Liver (tissue), 9 donors: Measurements from ENCODE around the gene MYO18B. TPM values are rescaled to one million over a fixed set of nuclear protein-coding genes. Genes with fewer than 3 reads are reported as not detected.

Experiments used
- DNase-seq: peaks from one replicate; pipeline ENCODE4 v3.0.0-alpha.2; 2017; ENCODE audit warnings: low spot score
- H3K27ac ChIP-seq, 2 donors: one replicate each; pipeline ENCODE4 v1.7.0; 2013; ENCODE audit warnings: inconsistent platforms in 2 of 2, low read length in 2 of 2, control low read depth in 1 of 2, low read depth in 1 of 2, mild to moderate bottlenecking in 1 of 2
- H3K27me3 ChIP-seq, 4 donors: one replicate each; pipeline versions ENCODE4 v1.6.1 to v1.7.0; 2013; ENCODE audit warnings: low read length in 3 of 4, inconsistent platforms in 1 of 4, mild to moderate bottlenecking in 1 of 4, moderate library complexity in 1 of 4; ENCODE audit not compliant: control insufficient read depth in 4 of 4, insufficient read depth in 4 of 4
- H3K36me3 ChIP-seq, 4 donors: one replicate each; pipeline versions ENCODE4 v1.6.1 to v1.7.0; 2013; ENCODE audit warnings: low read length in 3 of 4, mild to moderate bottlenecking in 3 of 4, low read depth in 1 of 4, moderate library complexity in 1 of 4; ENCODE audit not compliant: control insufficient read depth in 4 of 4, insufficient read depth in 3 of 4
- H3K4me1 ChIP-seq, 4 donors: one replicate each; pipeline versions ENCODE4 v1.6.1 to v1.7.0; 2013; ENCODE audit warnings: low read length in 3 of 4, mild to moderate bottlenecking in 3 of 4, moderate library complexity in 1 of 4; ENCODE audit not compliant: control insufficient read depth in 4 of 4, insufficient read depth in 4 of 4
- H3K4me3 ChIP-seq, 3 donors: one replicate each; pipeline versions ENCODE4 v1.6.1 to v1.7.0; 2013; ENCODE audit warnings: low read length in 3 of 3, control low read depth in 1 of 3, low read depth in 1 of 3, mild to moderate bottlenecking in 1 of 3
- H3K9ac ChIP-seq, 2 donors: one replicate each; pipeline ENCODE4 v1.7.0; 2013; ENCODE audit warnings: low read length in 2 of 2, mild to moderate bottlenecking in 2 of 2, moderate library complexity in 2 of 2, control low read depth in 1 of 2, low read depth in 1 of 2
- H3K9me3 ChIP-seq, 4 donors: one replicate each; pipeline versions ENCODE4 v1.6.1 to v1.7.0; 2013; ENCODE audit warnings: low read length in 3 of 4; ENCODE audit not compliant: control insufficient read depth in 4 of 4
- CTCF ChIP-seq: fragments of 150-350 bp; IDR thresholded peaks from 2 replicates; pipeline ENCODE4 v1.5.1; 2017; ENCODE audit warnings: improper control_type of control experiment, low read depth, low read length; ENCODE audit not compliant: missing input control
- EGR1 ChIP-seq, 2 donors: IDR thresholded peaks; 2 replicates each; pipeline ENCODE4 v1.6.1; 2016 to 2018; ENCODE audit warnings: antibody characterized with exemption in 2 of 2, low read depth in 2 of 2
- FOXA1 ChIP-seq: IDR thresholded peaks from 2 replicates; pipeline ENCODE4 v1.6.1; 2016; ENCODE audit warnings: antibody characterized with exemption
- HNF4A ChIP-seq, 2 donors: conservative IDR thresholded peaks; 2 replicates each; pipeline ENCODE4 v1.6.1; 2016; ENCODE audit warnings: antibody characterized with exemption in 2 of 2, mild to moderate bottlenecking in 2 of 2
- HNF4G ChIP-seq: IDR thresholded peaks from 2 replicates; pipeline ENCODE4 v1.6.1; 2016; ENCODE audit warnings: antibody characterized with exemption
- JUND ChIP-seq, 2 donors: IDR thresholded peaks; 2 replicates each; pipeline ENCODE4 v1.6.1; 2016; ENCODE audit warnings: antibody characterized with exemption in 2 of 2
- MAX ChIP-seq: IDR thresholded peaks from 2 replicates; pipeline ENCODE4 v1.6.1; 2016; ENCODE audit warnings: antibody characterized with exemption
- RAD21 ChIP-seq, 2 donors: IDR thresholded peaks; 2 replicates each; pipeline ENCODE4 v1.6.1; 2016; ENCODE audit warnings: antibody characterized with exemption in 2 of 2, mild to moderate bottlenecking in 2 of 2
- REST ChIP-seq: IDR thresholded peaks from 2 replicates; pipeline ENCODE4 v1.6.1; 2016; ENCODE audit warnings: antibody characterized with exemption, mild to moderate bottlenecking
- RXRA ChIP-seq, 2 donors: IDR thresholded peaks; 2 replicates each; pipeline ENCODE4 v1.6.1; 2017 to 2018; ENCODE audit warnings: antibody characterized with exemption in 2 of 2, mild to moderate bottlenecking in 1 of 2
- TAF1 ChIP-seq: conservative IDR thresholded peaks from 2 replicates; pipeline ENCODE4 v1.6.1; 2016; ENCODE audit warnings: antibody characterized with exemption, mild to moderate bottlenecking
- YY1 ChIP-seq: IDR thresholded peaks from 2 replicates; pipeline ENCODE4 v1.6.1; 2016; ENCODE audit warnings: antibody characterized with exemption, mild to moderate bottlenecking
- WGBS: extraction: QIAGEN DNeasy Blood & Tissue Kit; methylation state at CpG from one replicate; pipeline ENCODE4 v1.1.7; 2013; 5-methylcytosine and 5-hydroxymethylcytosine counted together
- polyA plus RNA-seq, 2 donors: library from polyadenylated mRNA; stranded (reverse) in 1 of 2; unstranded in 1 of 2; fragments of 200-250 nt in 1 of 2; fragments of >200 nt in 1 of 2; fragmentation: Nextera tagmentation in 1 of 2; extraction: Ambion mirVana in 1 of 2; gene quantifications; one replicate each; pipeline versions ENCODE4 v1.2.1 to v1.2.3, GENCODE V29; 2013 to 2015
- total RNA-seq, 2 donors: library from RNA; depleted of rRNA; stranded (reverse); fragments of >200 nt; gene quantifications; one replicate each; pipeline ENCODE4 v1.2.3, GENCODE V29; 2014
- donor health status: healthy.
- donor health status: healthy.
- donor health status: healthy.
- donor health status: healthy.
- donor health status: healthy.

Gene MYO18B
- total and polyA plus RNA-seq, 4 donors, result under 0.01 to 4.2 (median 0.02) TPM; not detected in 1

- Histone ChIP-seq H3K4me1 (no peaks in the 10 kb centered on the region), H3K4me3 (no peak overlapping the region), H3K27me3 (peaks cover 0 to 19% (median 4%) of the 10 kb centered on the region in 4 donors), H3K27ac (no peak overlapping the region), H3K36me3 (no peaks in the 10 kb centered on the region), H3K9me3 (no peaks in the 10 kb centered on the region), H3K9ac (no peak overlapping the region)
- no peak for DNase-seq
- 79% methylated on average over 10 of the region's 10 CpGs for WGBS
- TF ChIP-seq YY1 (no peak), REST (no peak), MAX (no peak), HNF4A (conservative IDR thresholded peaks at IDR 0.05) (no peak), HNF4G (no peak), EGR1 (IDR thresholded peaks at IDR 0.05; ENCODE audit: low read depth in 2 of 2) (no peak), JUND (IDR thresholded peaks at IDR 0.05) (no peak), TAF1 (no peak), CTCF (no peak)
Observed at GRCh38 chr22:25890651-25891050, 148.7 kb downstream of the MYO18B start.

GRCh38 chr22:25892678-25893077 is 150.7 kb downstream of the MYO18B start:
- no peak for DNase-seq
- peaks cover 0 to 14% (median 4%) of the 10 kb centered on the region in 4 donors for H3K27me3 ChIP-seq
- 37% methylated on average over 4 of the region's 4 CpGs for WGBS

GRCh38 chr22:25895678-25896077 is 153.7 kb downstream of the MYO18B start:
- Histone ChIP-seq H3K9ac (no peak overlapping the region), H3K4me3 (no peak overlapping the region), H3K36me3 (no peaks in the 10 kb centered on the region), H3K4me1 (no peaks in the 10 kb centered on the region), H3K27me3 (peaks cover 0 to 13% (median 2%) of the 10 kb centered on the region in 4 donors), H3K27ac (no peak overlapping the region), H3K9me3 (no peaks in the 10 kb centered on the region)
- no peak for DNase-seq
- TF ChIP-seq CTCF, result no peak
- TF ChIP-seq REST, result no peak
- no peak for TF ChIP-seq RXRA (IDR thresholded peaks at IDR 0.05)
- TF ChIP-seq TAF1, result no peak
- WGBS, result 47% methylated on average over 3 of the region's 3 CpGs

More at GRCh38 chr22:25892678-25893077, 150.7 kb downstream of the MYO18B start:
- H3K9ac ChIP-seq, result no peak overlapping the region
- H3K36me3 ChIP-seq, result no peaks in the 10 kb centered on the region
- H3K4me3 ChIP-seq, result no peak overlapping the region
- no peak for TF ChIP-seq RAD21 (IDR thresholded peaks at IDR 0.05)
- TF ChIP-seq YY1, result no peak
- no peak for TF ChIP-seq FOXA1
- H3K9me3 ChIP-seq, result no peaks in the 10 kb centered on the region
- no peaks in the 10 kb centered on the region for H3K4me1 ChIP-seq
- H3K27ac ChIP-seq, result no peak overlapping the region
